GM12878 (cell line): ENCODE data around the gene ADAMTSL2. TPM values are rescaled to one million over a fixed set of nuclear protein-coding genes. Genes with fewer than 3 reads are reported as not detected.

Experiments
- ATAC-seq: fragments of 200-7000 bp; cut with Tn5 transposase; 3 replicates; pipeline ENCODE4 v1.9.1; 2020; ENCODE audit warnings: mild to moderate bottlenecking, moderate library complexity
- BruUV-seq: library from RNA; stranded (reverse); fragments of 400-500 nt; replicated peaks from 2 replicates; lab custom pipeline; 2021; lab: Mats Ljungman, UMichigan
- CTCF ChIA-PET: fragments of 300-600 bp; sonication (Branson Sonifier 250); formaldehyde crosslinking; extraction: SDS; loops from one replicate; lab custom pipeline; 2021; ENCODE audit warnings: inconsistent platforms; lab: Yijun Ruan, JAX
- POLR2A ChIA-PET: fragments of 350-600 bp; formaldehyde crosslinking; extraction: SDS; loops from one replicate; lab custom pipeline; 2021; ENCODE audit warnings: inconsistent platforms; lab: Charles Lee
- RAD21 ChIA-PET: fragments of 300-600 bp; sonication (Branson Sonifier 250); formaldehyde crosslinking; loops from one replicate; lab custom pipeline; 2023; ENCODE audit warnings: antibody characterized with exemption; ENCODE audit not compliant: unreplicated experiment; lab: Charles Lee
- SMC1A ChIA-PET: fragments of 300-600 bp; sonication (Branson Sonifier 250); formaldehyde crosslinking; loops from one replicate; lab custom pipeline; 2023; ENCODE audit not compliant: unreplicated experiment, uncharacterized antibody; lab: Charles Lee
- DNase-seq: peaks from one replicate; pipeline ENCODE4 v3.0.0-alpha.2; 2011; ENCODE audit warnings: low read depth, low spot score
- FAIRE-seq: peaks from 3 replicates; lab custom pipeline; 2011; peaks lifted over from hg19 to GRCh38; lab: Jason Lieb, UNC
- H2AFZ ChIP-seq: 2 replicates; pipeline ENCODE4 v1.6.0; 2011; ENCODE audit warnings: low read depth, low read length, control low read depth; ENCODE audit not compliant: control insufficient read depth
- H3K27ac ChIP-seq: 2 replicates; pipeline ENCODE4 v1.5.1; 2011; ENCODE audit warnings: control low read depth; ENCODE audit not compliant: control insufficient read depth, insufficient read depth
- H3K27me3 ChIP-seq, 2 experiments: replicated peaks in 1 of 2; 2 replicates each; pipeline versions ENCODE4 v1.6.0 to v1.6.1; 2011; ENCODE audit warnings: low read length in 1 of 2; ENCODE audit not compliant: control insufficient read depth in 2 of 2, insufficient read depth in 2 of 2
- H3K36me3 ChIP-seq, 2 experiments: 2 replicates each; pipeline ENCODE4 v1.5.1; 2011; ENCODE audit warnings: low read length in 1 of 2; ENCODE audit not compliant: control insufficient read depth in 2 of 2, insufficient read depth in 2 of 2
- H3K4me1 ChIP-seq: 2 replicates; pipeline ENCODE4 v1.6.1; 2011; ENCODE audit warnings: mild to moderate bottlenecking, low read length, moderate library complexity, mixed read lengths; ENCODE audit not compliant: control insufficient read depth, insufficient read depth
- H3K4me2 ChIP-seq: 2 replicates; pipeline ENCODE4 v1.6.0; 2011; ENCODE audit warnings: control low read depth; ENCODE audit not compliant: control insufficient read depth, insufficient read depth
- H3K4me3 ChIP-seq: fragments of 200-600 bp; sonication (generic); 2 replicates; pipeline ENCODE4 v1.5.1; 2016
- H3K79me2 ChIP-seq: 2 replicates; pipeline ENCODE4 v1.6.0; 2011; ENCODE audit warnings: low read length; ENCODE audit not compliant: control insufficient read depth, insufficient read depth
- H3K9ac ChIP-seq: 2 replicates; pipeline ENCODE4 v1.8.0; 2011; ENCODE audit warnings: low read length, control low read depth, mixed read lengths; ENCODE audit not compliant: control insufficient read depth, insufficient read depth
- H3K9me3 ChIP-seq: replicated peaks from 3 replicates; pipeline ENCODE4 v1.5.1; 2011; ENCODE audit warnings: mild to moderate bottlenecking, low read length; ENCODE audit not compliant: control insufficient read depth, insufficient read depth
- H4K20me1 ChIP-seq: 2 replicates; pipeline ENCODE4 v1.6.0; 2011; ENCODE audit not compliant: control insufficient read depth, insufficient read depth
- ATF7 ChIP-seq: fragments of 450-650 bp; IDR thresholded peaks from 2 replicates; pipeline ENCODE4 v1.6.1; 2016; ENCODE audit warnings: low read depth, mild to moderate bottlenecking
- BRCA1 ChIP-seq: IDR thresholded peaks from 2 replicates; pipeline ENCODE4 v1.6.1; 2011; ENCODE audit warnings: low read depth, low read length, improper control_type of control experiment
- EED ChIP-seq: sonication (generic); IDR thresholded peaks from 2 replicates; pipeline ENCODE4 v1.6.1; 2016; ENCODE audit warnings: antibody characterized with exemption, low read depth
- FOXM1 ChIP-seq: IDR thresholded peaks from 2 replicates; pipeline ENCODE4 v1.6.1; 2012; ENCODE audit warnings: low read depth, mild to moderate bottlenecking, inconsistent platforms, low read length, moderate library complexity
- GABPA ChIP-seq: IDR thresholded peaks from 2 replicates; pipeline ENCODE4 v1.6.1; 2014; ENCODE audit warnings: antibody characterized with exemption, low read depth, mild to moderate bottlenecking, inconsistent platforms
- HCFC1 ChIP-seq: fragments of 150-350 bp; IDR thresholded peaks from 2 replicates; pipeline ENCODE4 v1.6.1; 2014; ENCODE audit warnings: low read length
- LARP7 ChIP-seq: fragments of 450-650 bp; IDR thresholded peaks from 2 replicates; pipeline ENCODE4 v1.6.1; 2017; ENCODE audit warnings: mild to moderate bottlenecking
- MXI1 ChIP-seq: fragments of 150-350 bp; IDR thresholded peaks from 2 replicates; pipeline ENCODE4 v1.6.1; 2011; ENCODE audit warnings: low read depth, mild to moderate bottlenecking, inconsistent platforms, low read length, improper control_type of control experiment
- NR2C1 ChIP-seq: fragments of 450-650 bp; IDR thresholded peaks from 2 replicates; pipeline ENCODE4 v1.6.1; 2017; ENCODE audit warnings: antibody characterized with exemption, mild to moderate bottlenecking, moderate library complexity
- POLR2A ChIP-seq: IDR thresholded peaks from 2 replicates; pipeline ENCODE4 v1.6.1; 2011; ENCODE audit warnings: low read depth, mild to moderate bottlenecking, low read length
- RCOR1 ChIP-seq: conservative IDR thresholded peaks from 2 replicates; pipeline ENCODE4 v1.6.1; 2012; ENCODE audit warnings: low read depth, low read length, improper control_type of control experiment
- SMAD1 ChIP-seq: fragments of 450-650 bp; IDR thresholded peaks from 2 replicates; pipeline ENCODE4 v1.6.1; 2018; ENCODE audit warnings: mild to moderate bottlenecking, low read depth; ENCODE audit not compliant: partially characterized antibody
- SP1 ChIP-seq: IDR thresholded peaks from one replicate; pipeline ENCODE4 v1.6.1; 2011; ENCODE audit warnings: low read depth, low read length
- TARDBP ChIP-seq: IDR thresholded peaks from 2 replicates; pipeline ENCODE4 v1.6.1; 2016; ENCODE audit warnings: borderline replicate concordance
- TBL1XR1 ChIP-seq: IDR thresholded peaks from 2 replicates; pipeline ENCODE4 v1.6.1; 2012; ENCODE audit warnings: low read depth, low read length, improper control_type of control experiment
- WGBS: methylation state at CpG from one replicate; pipeline ENCODE4 v1.1.6; 2016; ENCODE audit warnings: low lambda C conversion rate; ENCODE audit not compliant: insufficient replicate concordance, insufficient coverage; ENCODE audit errors: missing lambda C conversion rate; 5-methylcytosine and 5-hydroxymethylcytosine counted together
- in situ Hi-C: fragments of 300-500 bp; cut with MboI; formaldehyde crosslinking; loops from 9 replicates; pipeline ENCODE4 v1.14.3; 2018; ENCODE audit warnings: mixed read lengths
- intact Hi-C: fragments of 100-400 bp; cut with micrococcal nuclease; formaldehyde crosslinking; loops from one replicate; pipeline ENCODE4 v1.14.2; 2022; ENCODE audit not compliant: unreplicated experiment
- polyA plus RNA-seq, 11 experiments: library from polyadenylated mRNA; depleted of rRNA in 4 of 11; unstranded in 6 of 11; stranded (reverse) in 5 of 11; fragments of >200 nt; fragmentation: Nextera tagmentation in 4 of 11; fragmentation: Illumina TruSeq in 1 of 11; extraction: Ambion mirVana in 4 of 11; extraction: Trizol in 1 of 11; gene quantifications; 1 replicate in 1 of 11; 2 replicates in 10 of 11; pipeline versions ENCODE4 v1.2.1 to v1.2.3, GENCODE V29; 2011 to 2016; ENCODE audit warnings: inconsistent platforms in 2 of 11, missing spikeins in 2 of 11, low read depth in 1 of 11
- total RNA-seq, 4 experiments: library from RNA; depleted of rRNA in 3 of 4; stranded (reverse); fragments of >200 nt in 3 of 4; fragmentation: Illumina TruSeq in 1 of 4; extraction: Trizol in 1 of 4; gene quantifications; 2 replicates each; pipeline versions ENCODE4 v1.2.1 to v1.2.3, GENCODE V29; 2013 to 2021
- TF ChIP-seq, protein P1 (sequence below): fragments of 450-650 bp; IDR thresholded peaks from 2 replicates; pipeline ENCODE4 v1.6.1; 2017; ENCODE audit warnings: low read depth, mild to moderate bottlenecking, moderate library complexity

The ADAMTSL2 gene
- total and polyA plus RNA-seq, 10 of the 15 experiments (the other 5 are each of a cell fraction or from before 2014, with no cell fraction given), result 0.07 TPM; not detected in 9

DNA sequence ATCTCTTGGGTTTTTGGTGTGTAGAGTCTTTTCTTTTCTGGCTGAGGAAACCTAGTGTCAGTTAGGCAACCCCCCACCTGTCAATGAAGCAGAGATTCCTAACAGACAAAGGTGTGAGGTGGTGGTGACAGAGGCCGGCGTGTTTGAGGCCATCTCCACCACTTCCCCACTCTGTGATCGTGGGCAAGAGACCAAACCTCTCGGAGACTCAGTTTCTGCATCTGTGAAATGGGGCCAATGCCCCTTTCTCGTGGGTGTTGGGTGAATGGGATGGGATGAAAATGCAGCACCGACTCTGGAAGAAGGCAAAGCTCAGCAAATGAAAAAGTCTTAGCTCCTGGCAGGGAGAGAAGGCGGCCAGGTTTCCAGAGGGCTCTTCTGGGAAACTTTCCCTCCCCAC lies 73.9 kb downstream of the ADAMTSL2 start (continued):
- TF ChIP-seq TBL1XR1 (no peak), GABPA (no peak), RCOR1 (no peak), TARDBP (no peak), HCFC1 (no peak), SP1 (no peak), EED (no peak), BRCA1 (no peak), FOXM1 (no peak), MXI1 (no peak), ATF7 (no peak), NR2C1 (no peak)

GRCh38 chr9:133608889-133609288 lies 74.4 kb downstream of the ADAMTSL2 start:
- H4K20me1 ChIP-seq, result no peaks in the 10 kb centered on the region
- in situ Hi-C loops, result no loop called here
- H3K4me3 ChIP-seq, result no peak overlapping the region
- ChIA-PET SMC1A (no interaction called here), POLR2A (no interaction called here), RAD21 (no interaction called here), CTCF (no interaction called here)
- DNase-seq (no peak), FAIRE-seq (no peak), ATAC-seq (no peak)
- no peaks in the 10 kb centered on the region for H3K4me1 ChIP-seq
- no peaks in the 10 kb centered on the region for H3K9me3 ChIP-seq
- no peak overlapping the region for H3K4me2 ChIP-seq
- intact Hi-C loops, result no loop called here
- no peak overlapping the region for H3K27ac ChIP-seq
- no peaks in the 10 kb centered on the region for H3K36me3 ChIP-seq
- no TSS peak for BruUV-seq
- no peak overlapping the region for H2AFZ ChIP-seq
- peaks cover 0 to 6% of the 10 kb centered on the region in 2 experiments; a peak in 3 of 4 replicates for H3K27me3 ChIP-seq
- TF ChIP-seq, protein P1, sequence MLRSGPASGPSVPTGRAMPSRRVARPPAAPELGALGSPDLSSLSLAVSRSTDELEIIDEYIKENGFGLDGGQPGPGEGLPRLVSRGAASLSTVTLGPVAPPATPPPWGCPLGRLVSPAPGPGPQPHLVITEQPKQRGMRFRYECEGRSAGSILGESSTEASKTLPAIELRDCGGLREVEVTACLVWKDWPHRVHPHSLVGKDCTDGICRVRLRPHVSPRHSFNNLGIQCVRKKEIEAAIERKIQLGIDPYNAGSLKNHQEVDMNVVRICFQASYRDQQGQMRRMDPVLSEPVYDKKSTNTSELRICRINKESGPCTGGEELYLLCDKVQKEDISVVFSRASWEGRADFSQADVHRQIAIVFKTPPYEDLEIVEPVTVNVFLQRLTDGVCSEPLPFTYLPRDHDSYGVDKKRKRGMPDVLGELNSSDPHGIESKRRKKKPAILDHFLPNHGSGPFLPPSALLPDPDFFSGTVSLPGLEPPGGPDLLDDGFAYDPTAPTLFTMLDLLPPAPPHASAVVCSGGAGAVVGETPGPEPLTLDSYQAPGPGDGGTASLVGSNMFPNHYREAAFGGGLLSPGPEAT, result no peak
- no peak for TF ChIP-seq SMAD1
- TF ChIP-seq POLR2A, result no peak
- no peak for TF ChIP-seq LARP7
- no peak for TF ChIP-seq GABPA
- H3K79me2 ChIP-seq, result no peaks in the 10 kb centered on the region
- WGBS, result 40% methylated on average over 17 of the region's 41 CpGs
- H3K9ac ChIP-seq, result no peak overlapping the region
